HEK293 (cell line): ENCODE results near the gene LRP10.
A peak's percentile ranks its signal among the peaks of the same experiment; 100 is the strongest.

Experiments
- CTCF ChIA-PET: fragments of 350-600 bp; formaldehyde crosslinking; extraction: SDS; loops from one replicate; lab custom pipeline; 2021; ENCODE audit warnings: antibody characterized with exemption; lab: Yijun Ruan, JAX
- POLR2A ChIA-PET: fragments of 300-600 bp; formaldehyde crosslinking; extraction: SDS; loops from one replicate; lab custom pipeline; 2020; ENCODE audit warnings: antibody characterized with exemption, inconsistent platforms; lab: Yijun Ruan, JAX
- H3K27ac ChIP-seq: fragments of 200-500 bp; sonication (Bioruptor generic); 2 replicates; pipeline ENCODE4 v1.5.1; 2014; ENCODE audit warnings: low read depth, low read length, control low read depth, inconsistent platforms; ENCODE audit errors: extremely low read depth
- H3K36me3 ChIP-seq, 2 experiments: fragments of 200-500 bp in 1 of 2; sonication (Bioruptor generic) in 1 of 2; 1 replicate in 1 of 2; 2 replicates in 1 of 2; pipeline ENCODE4 v1.5.1; 2014 to 2017; ENCODE audit warnings: inconsistent platforms in 2 of 2, low read length in 2 of 2; ENCODE audit not compliant: control insufficient read depth in 2 of 2, insufficient read depth in 1 of 2
- H3K4me1 ChIP-seq: fragments of 200-500 bp; sonication (Bioruptor generic); 2 replicates; pipeline ENCODE4 v1.5.1; 2014; ENCODE audit warnings: mild to moderate bottlenecking, low read length, inconsistent platforms; ENCODE audit not compliant: control insufficient read depth, insufficient read depth
- H3K4me3 ChIP-seq: 2 replicates; pipeline ENCODE4 v1.5.1; 2011; ENCODE audit warnings: low read depth, mild to moderate bottlenecking, control low read depth, low read length, moderate library complexity
- H3K9me3 ChIP-seq: fragments of 200-500 bp; sonication (Bioruptor generic); 2 replicates; pipeline ENCODE4 v1.5.1; 2014; ENCODE audit warnings: low read depth, low read length, inconsistent platforms; ENCODE audit not compliant: control insufficient read depth, insufficient read depth
- KLF16 ChIP-seq: fragments of 450-650 bp; formaldehyde crosslinking; IDR thresholded peaks from 2 replicates; pipeline ENCODE4 v1.5.1; 2017; ENCODE audit warnings: missing biosample characterization, missing genetic modification characterization
- OSR2 ChIP-seq: fragments of 450-650 bp; formaldehyde crosslinking; IDR thresholded peaks from 2 replicates; pipeline ENCODE4 v1.5.1; 2016; ENCODE audit warnings: missing biosample characterization, missing genetic modification characterization
- TRIM28 ChIP-seq: IDR thresholded peaks from 2 replicates; pipeline ENCODE4 v1.6.1; 2011; ENCODE audit warnings: low read length, control low read depth, borderline replicate concordance
- ZBTB21 ChIP-seq: fragments of 450-650 bp; formaldehyde crosslinking; IDR thresholded peaks from 2 replicates; pipeline ENCODE4 v1.5.1; 2017; ENCODE audit warnings: missing biosample characterization, missing genetic modification characterization
- ZBTB48 ChIP-seq: fragments of 450-650 bp; formaldehyde crosslinking; IDR thresholded peaks from 2 replicates; pipeline ENCODE4 v1.5.1; 2016; ENCODE audit warnings: missing biosample characterization, missing genetic modification characterization
- ZFHX2 ChIP-seq: fragments of 450-650 bp; formaldehyde crosslinking; conservative IDR thresholded peaks from 2 replicates; pipeline ENCODE4 v1.5.1; 2016; ENCODE audit warnings: missing biosample characterization, missing genetic modification characterization
- ZNF366 ChIP-seq: fragments of 450-650 bp; formaldehyde crosslinking; conservative IDR thresholded peaks from 2 replicates; pipeline ENCODE4 v1.5.1; 2016; ENCODE audit warnings: missing biosample characterization, missing genetic modification characterization
- ZNF514 ChIP-seq: fragments of 450-650 bp; formaldehyde crosslinking; IDR thresholded peaks from 2 replicates; pipeline ENCODE4 v1.5.1; 2016; ENCODE audit warnings: missing biosample characterization, missing genetic modification characterization
- ZNF529 ChIP-seq: fragments of 450-650 bp; formaldehyde crosslinking; IDR thresholded peaks from 2 replicates; pipeline ENCODE4 v1.5.1; 2017; ENCODE audit warnings: missing genetic modification characterization, missing biosample characterization; ENCODE audit not compliant: insufficient replicate concordance
- ZNF837 ChIP-seq: fragments of 450-650 bp; formaldehyde crosslinking; IDR thresholded peaks from 2 replicates; pipeline ENCODE4 v1.5.1; 2016; ENCODE audit warnings: missing biosample characterization, missing genetic modification characterization
- TF ChIP-seq, protein P1 (sequence below): fragments of 450-650 bp; formaldehyde crosslinking; IDR thresholded peaks from 2 replicates; pipeline ENCODE4 v1.5.1; 2016; ENCODE audit warnings: missing biosample characterization, missing genetic modification characterization, low read depth
- TF ChIP-seq, protein P2 (sequence below): fragments of 450-650 bp; formaldehyde crosslinking; IDR thresholded peaks from 2 replicates; pipeline ENCODE4 v1.5.1; 2016; ENCODE audit warnings: missing biosample characterization, missing genetic modification characterization
- TF ChIP-seq, protein P3 (sequence below): fragments of 450-650 bp; formaldehyde crosslinking; IDR thresholded peaks from 2 replicates; pipeline ENCODE4 v1.5.1; 2017; ENCODE audit warnings: missing biosample characterization, missing genetic modification characterization
- TF ChIP-seq, protein P4 (sequence below): fragments of 450-650 bp; formaldehyde crosslinking; IDR thresholded peaks from 2 replicates; pipeline ENCODE4 v1.5.1; 2017; ENCODE audit warnings: missing biosample characterization, missing genetic modification characterization
- TF ChIP-seq, protein P5 (sequence below): fragments of 450-650 bp; formaldehyde crosslinking; IDR thresholded peaks from 2 replicates; pipeline ENCODE4 v1.5.1; 2016; ENCODE audit warnings: missing biosample characterization, missing genetic modification characterization
- TF ChIP-seq, protein P6 (sequence below): fragments of 450-650 bp; formaldehyde crosslinking; optimal IDR thresholded peaks from 2 replicates; pipeline ENCODE3; 2016; ENCODE audit warnings: missing biosample characterization, mild to moderate bottlenecking, missing genetic modification characterization

LRP10 gene

DNA sequence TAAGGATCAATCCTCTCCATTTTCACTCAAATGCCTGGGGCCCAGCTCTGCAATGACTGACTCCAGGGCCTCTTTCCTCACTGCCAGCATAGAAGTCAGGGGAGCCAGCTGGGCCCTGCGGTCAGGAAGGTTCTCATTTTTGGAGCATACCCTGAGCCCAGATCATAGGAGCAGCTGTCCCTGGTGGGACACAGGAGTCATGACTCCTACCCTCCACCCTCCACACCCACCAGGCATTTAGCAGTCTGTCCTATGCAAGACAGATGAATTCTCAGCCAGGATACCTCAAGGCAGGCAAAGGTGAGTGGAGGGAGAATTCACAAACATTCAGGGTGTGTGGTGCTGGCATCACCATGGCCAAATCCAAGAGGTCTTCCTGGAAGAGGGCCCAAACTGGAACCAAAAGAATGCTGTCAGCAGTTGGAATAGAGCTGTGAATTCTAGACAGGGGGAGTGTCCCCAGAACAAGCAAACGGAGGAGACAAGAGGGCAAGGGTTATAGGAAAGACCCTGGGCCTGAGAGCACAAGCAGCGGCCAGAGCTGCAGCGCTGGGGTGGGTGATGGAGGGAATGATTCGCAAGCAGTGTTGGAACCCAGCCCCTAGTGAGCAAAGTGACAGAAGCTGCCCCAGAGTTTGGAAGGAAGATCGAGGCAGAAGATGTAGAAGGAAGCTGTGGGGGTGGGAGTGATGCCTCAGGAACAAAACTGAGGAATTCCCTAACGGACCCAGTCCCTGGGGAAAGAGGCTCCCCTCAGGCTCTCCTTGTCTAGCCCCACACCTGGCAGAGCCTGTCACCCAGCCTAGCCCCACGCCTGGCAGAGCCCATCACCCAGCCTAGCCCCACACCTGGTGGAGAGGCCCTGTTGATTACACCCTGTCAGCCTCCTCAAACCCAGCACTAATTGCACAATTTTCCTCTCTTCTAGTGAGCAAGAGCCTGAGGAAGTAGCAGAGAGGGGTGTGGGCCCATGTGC, 7.0 kb downstream of the LRP10 start:
- CTCF ChIA-PET: no interaction called here
- no peak overlapping the region for H3K27ac ChIP-seq
- TF ChIP-seq, protein P1, sequence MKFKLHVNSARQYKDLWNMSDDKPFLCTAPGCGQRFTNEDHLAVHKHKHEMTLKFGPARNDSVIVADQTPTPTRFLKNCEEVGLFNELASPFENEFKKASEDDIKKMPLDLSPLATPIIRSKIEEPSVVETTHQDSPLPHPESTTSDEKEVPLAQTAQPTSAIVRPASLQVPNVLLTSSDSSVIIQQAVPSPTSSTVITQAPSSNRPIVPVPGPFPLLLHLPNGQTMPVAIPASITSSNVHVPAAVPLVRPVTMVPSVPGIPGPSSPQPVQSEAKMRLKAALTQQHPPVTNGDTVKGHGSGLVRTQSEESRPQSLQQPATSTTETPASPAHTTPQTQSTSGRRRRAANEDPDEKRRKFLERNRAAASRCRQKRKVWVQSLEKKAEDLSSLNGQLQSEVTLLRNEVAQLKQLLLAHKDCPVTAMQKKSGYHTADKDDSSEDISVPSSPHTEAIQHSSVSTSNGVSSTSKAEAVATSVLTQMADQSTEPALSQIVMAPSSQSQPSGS (tag by site-specific recombination): no peak
- no peak for TF ChIP-seq OSR2 (tag by site-specific recombination)
- TF ChIP-seq KLF16 (tag by site-specific recombination): no peak
- no peak for TF ChIP-seq TRIM28
- TF ChIP-seq, protein P2, sequence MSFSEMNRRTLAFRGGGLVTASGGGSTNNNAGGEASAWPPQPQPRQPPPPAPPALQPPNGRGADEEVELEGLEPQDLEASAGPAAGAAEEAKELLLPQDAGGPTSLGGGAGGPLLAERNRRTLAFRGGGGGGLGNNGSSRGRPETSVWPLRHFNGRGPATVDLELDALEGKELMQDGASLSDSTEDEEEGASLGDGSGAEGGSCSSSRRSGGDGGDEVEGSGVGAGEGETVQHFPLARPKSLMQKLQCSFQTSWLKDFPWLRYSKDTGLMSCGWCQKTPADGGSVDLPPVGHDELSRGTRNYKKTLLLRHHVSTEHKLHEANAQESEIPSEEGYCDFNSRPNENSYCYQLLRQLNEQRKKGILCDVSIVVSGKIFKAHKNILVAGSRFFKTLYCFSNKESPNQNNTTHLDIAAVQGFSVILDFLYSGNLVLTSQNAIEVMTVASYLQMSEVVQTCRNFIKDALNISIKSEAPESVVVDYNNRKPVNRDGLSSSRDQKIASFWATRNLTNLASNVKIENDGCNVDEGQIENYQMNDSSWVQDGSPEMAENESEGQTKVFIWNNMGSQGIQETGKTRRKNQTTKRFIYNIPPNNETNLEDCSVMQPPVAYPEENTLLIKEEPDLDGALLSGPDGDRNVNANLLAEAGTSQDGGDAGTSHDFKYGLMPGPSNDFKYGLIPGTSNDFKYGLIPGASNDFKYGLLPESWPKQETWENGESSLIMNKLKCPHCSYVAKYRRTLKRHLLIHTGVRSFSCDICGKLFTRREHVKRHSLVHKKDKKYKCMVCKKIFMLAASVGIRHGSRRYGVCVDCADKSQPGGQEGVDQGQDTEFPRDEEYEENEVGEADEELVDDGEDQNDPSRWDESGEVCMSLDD (tag by site-specific recombination): no peak
- TF ChIP-seq, protein P3, sequence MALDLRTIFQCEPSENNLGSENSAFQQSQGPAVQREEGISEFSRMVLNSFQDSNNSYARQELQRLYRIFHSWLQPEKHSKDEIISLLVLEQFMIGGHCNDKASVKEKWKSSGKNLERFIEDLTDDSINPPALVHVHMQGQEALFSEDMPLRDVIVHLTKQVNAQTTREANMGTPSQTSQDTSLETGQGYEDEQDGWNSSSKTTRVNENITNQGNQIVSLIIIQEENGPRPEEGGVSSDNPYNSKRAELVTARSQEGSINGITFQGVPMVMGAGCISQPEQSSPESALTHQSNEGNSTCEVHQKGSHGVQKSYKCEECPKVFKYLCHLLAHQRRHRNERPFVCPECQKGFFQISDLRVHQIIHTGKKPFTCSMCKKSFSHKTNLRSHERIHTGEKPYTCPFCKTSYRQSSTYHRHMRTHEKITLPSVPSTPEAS (tag by site-specific recombination): no peak
- peaks cover 4% of the 10 kb centered on the region for H3K4me1 ChIP-seq
- POLR2A ChIA-PET: interaction anchor here (1.3 kb wide), 1 partner anchor 21 kb away, joined by 3 read pairs; no protein-coding TSS in a partner anchor
- H3K9me3 ChIP-seq: no peaks in the 10 kb centered on the region
- H3K4me3 ChIP-seq: no peak overlapping the region
- H3K36me3 ChIP-seq: peaks cover 0 to 57% of the 10 kb centered on the region in 2 experiments; a peak in 2 of 3 replicates

DNA sequence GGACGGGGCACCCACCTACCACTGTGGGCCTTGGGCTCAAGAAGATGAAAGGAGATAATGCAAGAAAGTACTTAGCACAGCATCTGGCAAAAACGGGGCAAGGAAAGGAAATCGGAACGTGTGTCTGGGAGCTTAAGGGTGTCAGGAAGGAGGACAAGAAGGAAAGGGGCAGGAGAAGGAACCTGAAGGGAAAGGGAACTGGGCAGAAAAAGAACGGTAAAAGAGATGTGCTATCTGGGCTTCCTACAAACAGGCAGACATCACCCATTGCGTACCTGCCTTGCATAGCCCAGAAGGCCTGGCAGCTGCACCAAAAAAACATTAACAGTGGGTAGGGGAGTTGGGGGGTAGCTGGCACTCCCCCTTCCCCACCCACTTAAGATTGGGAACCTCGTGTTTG, 10.5 kb downstream of the LRP10 start:
- Histone ChIP-seq H3K9me3 (no peaks in the 10 kb centered on the region), H3K4me1 (peaks cover 6% of the 10 kb centered on the region), H3K27ac (no peak overlapping the region), H3K36me3 (peaks cover 0 to 24% of the 10 kb centered on the region in 2 experiments; a peak in 2 of 3 replicates), H3K4me3 (no peak overlapping the region)
- POLR2A ChIA-PET: interaction anchor here (1.2 kb wide), 1 partner anchor 96 kb away, joined by 10 read pairs; no protein-coding TSS in a partner anchor
- no peak for TF ChIP-seq ZNF514
- TF ChIP-seq, protein P4, sequence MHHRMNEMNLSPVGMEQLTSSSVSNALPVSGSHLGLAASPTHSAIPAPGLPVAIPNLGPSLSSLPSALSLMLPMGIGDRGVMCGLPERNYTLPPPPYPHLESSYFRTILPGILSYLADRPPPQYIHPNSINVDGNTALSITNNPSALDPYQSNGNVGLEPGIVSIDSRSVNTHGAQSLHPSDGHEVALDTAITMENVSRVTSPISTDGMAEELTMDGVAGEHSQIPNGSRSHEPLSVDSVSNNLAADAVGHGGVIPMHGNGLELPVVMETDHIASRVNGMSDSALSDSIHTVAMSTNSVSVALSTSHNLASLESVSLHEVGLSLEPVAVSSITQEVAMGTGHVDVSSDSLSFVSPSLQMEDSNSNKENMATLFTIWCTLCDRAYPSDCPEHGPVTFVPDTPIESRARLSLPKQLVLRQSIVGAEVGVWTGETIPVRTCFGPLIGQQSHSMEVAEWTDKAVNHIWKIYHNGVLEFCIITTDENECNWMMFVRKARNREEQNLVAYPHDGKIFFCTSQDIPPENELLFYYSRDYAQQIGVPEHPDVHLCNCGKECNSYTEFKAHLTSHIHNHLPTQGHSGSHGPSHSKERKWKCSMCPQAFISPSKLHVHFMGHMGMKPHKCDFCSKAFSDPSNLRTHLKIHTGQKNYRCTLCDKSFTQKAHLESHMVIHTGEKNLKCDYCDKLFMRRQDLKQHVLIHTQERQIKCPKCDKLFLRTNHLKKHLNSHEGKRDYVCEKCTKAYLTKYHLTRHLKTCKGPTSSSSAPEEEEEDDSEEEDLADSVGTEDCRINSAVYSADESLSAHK (tag by site-specific recombination): no peak
- CTCF ChIA-PET: interaction anchor here (0.6 to 5.2 kb wide), 7 partner anchors 10 to 490 kb away, joined by 3 to 55 read pairs (median 5); partner anchors contain the start of gene LRP10

DNA sequence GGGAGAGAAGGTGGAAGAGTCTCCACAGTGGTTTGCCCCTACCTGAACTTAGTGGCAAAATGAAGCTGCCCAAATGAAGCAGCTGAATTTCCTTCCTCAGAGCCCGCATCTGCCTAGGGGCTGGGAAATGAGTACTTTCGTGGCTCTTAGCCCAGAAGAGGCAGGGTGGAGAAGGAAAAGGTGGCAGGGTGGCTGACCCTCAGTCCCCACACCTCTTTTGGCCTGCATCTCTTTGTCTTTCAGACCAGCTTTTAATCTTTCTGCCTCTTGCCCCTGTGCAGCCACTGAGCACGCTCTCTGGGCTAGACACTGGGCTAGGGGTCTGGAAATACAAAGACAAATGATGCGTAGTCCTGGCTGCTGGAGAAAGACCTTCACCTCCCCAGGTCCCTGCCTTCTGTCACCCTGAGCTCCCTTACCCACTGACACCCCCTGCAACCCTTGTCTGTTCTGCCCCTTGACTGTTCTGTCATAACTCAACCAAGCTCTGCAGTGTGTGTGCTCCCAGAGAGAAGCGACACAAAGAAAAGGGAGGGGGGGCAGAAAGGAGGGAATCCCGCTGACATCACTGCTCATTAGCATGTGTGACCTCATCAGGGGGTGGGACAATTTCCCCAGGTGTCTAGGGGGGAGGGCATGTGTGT, 11.1 kb downstream of the LRP10 start:
- Histone ChIP-seq H3K4me3 (no peak overlapping the region), H3K27ac (no peak overlapping the region), H3K4me1 (peaks cover 6% of the 10 kb centered on the region), H3K9me3 (no peaks in the 10 kb centered on the region), H3K36me3 (peaks cover 0 to 18% of the 10 kb centered on the region in 2 experiments; a peak in 2 of 3 replicates)
- ChIA-PET CTCF (interaction anchor here (0.9 to 5.2 kb wide), 9 partner anchors 10 to 326 kb away, joined by 3 to 55 read pairs (median 5); partner anchors contain the start of gene LRP10), POLR2A (interaction anchor here (0.5 to 1.6 kb wide), 5 partner anchors 11 to 1253 kb away, joined by 3 to 10 read pairs (median 5); partner anchors contain the start of genes DAD1, LRP10 and PSME1)
- TF ChIP-seq ZBTB48 (tag by site-specific recombination) (peak; percentile 57), ZBTB21 (tag by site-specific recombination) (0 out of 2 replicates have a peak, but pooled peaks have one; percentile 24), ZNF366 (tag by site-specific recombination) (peak; percentile 68), ZFHX2 (tag by site-specific recombination) (no peak), OSR2 (tag by site-specific recombination) (no peak), ZNF837 (tag by site-specific recombination) (no peak), ZNF529 (tag by site-specific recombination) (no peak)
- TF ChIP-seq, protein P5, sequence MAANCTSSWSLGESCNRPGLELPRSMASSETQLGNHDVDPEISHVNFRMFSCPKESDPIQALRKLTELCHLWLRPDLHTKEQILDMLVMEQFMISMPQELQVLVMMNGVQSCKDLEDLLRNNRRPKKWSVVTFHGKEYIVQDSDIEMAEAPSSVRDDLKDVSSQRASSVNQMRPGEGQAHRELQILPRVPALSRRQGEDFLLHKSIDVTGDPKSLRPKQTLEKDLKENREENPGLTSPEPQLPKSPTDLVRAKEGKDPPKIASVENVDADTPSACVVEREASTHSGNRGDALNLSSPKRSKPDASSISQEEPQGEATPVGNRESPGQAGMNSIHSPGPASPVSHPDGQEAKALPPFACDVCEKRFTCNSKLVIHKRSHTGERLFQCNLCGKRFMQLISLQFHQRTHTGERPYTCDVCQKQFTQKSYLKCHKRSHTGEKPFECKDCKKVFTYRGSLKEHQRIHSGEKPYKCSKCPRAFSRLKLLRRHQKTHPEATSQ (tag by site-specific recombination): no peak
- TF ChIP-seq, protein P6, sequence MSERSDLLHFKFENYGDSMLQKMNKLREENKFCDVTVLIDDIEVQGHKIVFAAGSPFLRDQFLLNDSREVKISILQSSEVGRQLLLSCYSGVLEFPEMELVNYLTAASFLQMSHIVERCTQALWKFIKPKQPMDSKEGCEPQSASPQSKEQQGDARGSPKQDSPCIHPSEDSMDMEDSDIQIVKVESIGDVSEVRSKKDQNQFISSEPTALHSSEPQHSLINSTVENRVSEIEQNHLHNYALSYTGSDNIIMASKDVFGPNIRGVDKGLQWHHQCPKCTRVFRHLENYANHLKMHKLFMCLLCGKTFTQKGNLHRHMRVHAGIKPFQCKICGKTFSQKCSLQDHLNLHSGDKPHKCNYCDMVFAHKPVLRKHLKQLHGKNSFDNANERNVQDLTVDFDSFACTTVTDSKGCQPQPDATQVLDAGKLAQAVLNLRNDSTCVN (tag by site-specific recombination): no peak
